SHP77 treated with DMSO at 0.1 percent for 48 hours (cell line): ENCODE data around the gene ERF.

ENCODE experiments used
- DNase-seq: peaks from one replicate; lab custom pipeline; 2025; lab: John Stamatoyannopoulos, UW

The ERF gene

GRCh38 chr19:42212886-42213285, 42.0 kb downstream of the ERF start:
- DNase-seq, result no peak

- DNase-seq, result no peak
These were observed 46.3 kb downstream of the ERF start for GRCh38 chr19:42208612-42209011.

GRCh38 chr19:42207767-42208271, 47.1 kb downstream of the ERF start:
- no peak for DNase-seq

- no peak for DNase-seq
These were observed 47.8 kb downstream of the ERF start for GRCh38 chr19:42206871-42207755.

- DNase-seq, result no peak
These were observed 50.3 kb downstream of the ERF start for GRCh38 chr19:42204664-42205063.

- DNase-seq, result no peak
These were observed 51.2 kb downstream of the ERF start for GRCh38 chr19:42203700-42204099.

GRCh38 chr19:42202290-42202880, 52.5 kb downstream of the ERF start:
- DNase-seq, result no peak

- no peak for DNase-seq
These were observed 53.2 kb downstream of the ERF start for GRCh38 chr19:42201489-42202289.

- no peak for DNase-seq
These were observed 54.7 kb downstream of the ERF start for GRCh38 chr19:42200116-42200715.

GRCh38 chr19:42199440-42200115, 55.4 kb downstream of the ERF start:
- DNase-seq, result no peak

- no peak for DNase-seq
These were observed 56.1 kb downstream of the ERF start for GRCh38 chr19:42198676-42199439.
